ENCODE results near the gene ZNF93.

DNA sequence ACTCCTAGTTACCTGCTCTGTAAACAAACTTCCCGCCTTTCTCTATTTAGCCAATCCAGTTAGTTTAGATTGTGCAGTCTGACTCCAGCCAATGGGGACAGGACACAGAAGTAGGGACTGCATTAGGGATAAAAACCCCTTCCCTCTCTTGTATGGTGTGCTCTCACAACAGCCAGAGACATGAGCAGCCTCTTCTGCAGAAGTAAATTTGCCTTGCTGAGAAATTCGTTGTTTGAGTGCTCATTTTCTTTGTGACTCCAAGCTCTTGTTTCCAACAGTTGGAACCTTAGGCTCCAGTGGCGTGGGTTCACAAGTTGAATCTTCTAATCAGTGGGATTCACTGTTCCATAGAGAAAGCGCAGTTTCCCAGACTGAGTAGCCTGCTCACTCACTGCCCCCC lies 66.1 kb downstream of the ZNF93 start:
- TF ChIP-seq, protein P1, sequence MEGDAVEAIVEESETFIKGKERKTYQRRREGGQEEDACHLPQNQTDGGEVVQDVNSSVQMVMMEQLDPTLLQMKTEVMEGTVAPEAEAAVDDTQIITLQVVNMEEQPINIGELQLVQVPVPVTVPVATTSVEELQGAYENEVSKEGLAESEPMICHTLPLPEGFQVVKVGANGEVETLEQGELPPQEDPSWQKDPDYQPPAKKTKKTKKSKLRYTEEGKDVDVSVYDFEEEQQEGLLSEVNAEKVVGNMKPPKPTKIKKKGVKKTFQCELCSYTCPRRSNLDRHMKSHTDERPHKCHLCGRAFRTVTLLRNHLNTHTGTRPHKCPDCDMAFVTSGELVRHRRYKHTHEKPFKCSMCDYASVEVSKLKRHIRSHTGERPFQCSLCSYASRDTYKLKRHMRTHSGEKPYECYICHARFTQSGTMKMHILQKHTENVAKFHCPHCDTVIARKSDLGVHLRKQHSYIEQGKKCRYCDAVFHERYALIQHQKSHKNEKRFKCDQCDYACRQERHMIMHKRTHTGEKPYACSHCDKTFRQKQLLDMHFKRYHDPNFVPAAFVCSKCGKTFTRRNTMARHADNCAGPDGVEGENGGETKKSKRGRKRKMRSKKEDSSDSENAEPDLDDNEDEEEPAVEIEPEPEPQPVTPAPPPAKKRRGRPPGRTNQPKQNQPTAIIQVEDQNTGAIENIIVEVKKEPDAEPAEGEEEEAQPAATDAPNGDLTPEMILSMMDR (conservative IDR thresholded peaks at IDR 0.05; ENCODE audit: low read length), result no peak
- TF ChIP-seq EZH2phosphoT487 (IDR thresholded peaks at IDR 0.05; ENCODE audit: borderline replicate concordance, low read depth, low read length), result no peak

All from OCI-LY7 (cell line).